NCI-H1417 treated with DMSO at 0.1 percent for 48 hours (cell line): ENCODE data around the gene LGI2.
A peak's percentile ranks its signal among the peaks of the same experiment; 100 is the strongest.

Experiments
- DNase-seq: peaks from one replicate; lab custom pipeline; 2025; lab: John Stamatoyannopoulos, UW

The LGI2 gene

GRCh38 chr4:24995346-24995919 lies 35.3 kb downstream of the LGI2 start:
- no peak for DNase-seq

- DNase-seq: no peak
Measured at GRCh38 chr4:24993551-24994080, 37.1 kb downstream of the LGI2 start.

- DNase-seq: no peak
Measured at GRCh38 chr4:24992968-24993367, 37.8 kb downstream of the LGI2 start.

GRCh38 chr4:24991015-24991414 lies 39.7 kb downstream of the LGI2 start:
- DNase-seq: no peak

GRCh38 chr4:24989327-24989726 lies 41.4 kb downstream of the LGI2 start:
- DNase-seq: no peak

- DNase-seq: no peak
Measured at GRCh38 chr4:24988776-24989175, 42.0 kb downstream of the LGI2 start.

GRCh38 chr4:24984602-24985532 lies 45.9 kb downstream of the LGI2 start:
- no peak for DNase-seq

GRCh38 chr4:24980740-24981139 lies 50.0 kb downstream of the LGI2 start:
- DNase-seq: no peak

GRCh38 chr4:24980064-24980690 lies 50.6 kb downstream of the LGI2 start:
- DNase-seq: peak; percentile 10

GRCh38 chr4:24979554-24979953 lies 51.2 kb downstream of the LGI2 start:
- no peak for DNase-seq

GRCh38 chr4:24978291-24979075 lies 52.3 kb downstream of the LGI2 start:
- DNase-seq: no peak

- DNase-seq: no peak
Measured at GRCh38 chr4:24975510-24975909, 55.2 kb downstream of the LGI2 start.

- no peak for DNase-seq
Measured at GRCh38 chr4:24973747-24974601, 56.8 kb downstream of the LGI2 start.

GRCh38 chr4:24973404-24973746 lies 57.4 kb downstream of the LGI2 start:
- no peak for DNase-seq

GRCh38 chr4:24971192-24971591 lies 59.6 kb downstream of the LGI2 start:
- DNase-seq: no peak

- DNase-seq: no peak
Measured at GRCh38 chr4:24970635-24971034, 60.1 kb downstream of the LGI2 start.

GRCh38 chr4:24970191-24970590 lies 60.6 kb downstream of the LGI2 start:
- no peak for DNase-seq

GRCh38 chr4:24969486-24969885 lies 61.3 kb downstream of the LGI2 start:
- no peak for DNase-seq

- DNase-seq: no peak
Measured at GRCh38 chr4:24968992-24969391, 61.8 kb downstream of the LGI2 start.

- DNase-seq: no peak
Measured at GRCh38 chr4:24968278-24968677, 62.5 kb downstream of the LGI2 start.

- no peak for DNase-seq
Measured at GRCh38 chr4:24967346-24967745, 63.4 kb downstream of the LGI2 start.
